K562 (cell line): Measurements from ENCODE around the gene SLC11A1. TPM values are rescaled to one million over a fixed set of nuclear protein-coding genes. Genes with fewer than 3 reads are reported as not detected.

Experiments
- ATAC-seq: fragments of 200-7000 bp; cut with Tn5 transposase; 3 replicates; pipeline ENCODE4 v1.9.1; 2020; ENCODE audit warnings: moderate library complexity
- BruUV-seq: library from RNA; stranded (reverse); fragments of 400-500 nt; replicated peaks from 2 replicates; lab custom pipeline; 2021; lab: Mats Ljungman, UMichigan
- CTCF ChIA-PET: fragments of 300-600 bp; formaldehyde crosslinking; extraction: SDS; loops from one replicate; lab custom pipeline; 2021; ENCODE audit warnings: low intra/inter-chr PET ratio; lab: Yijun Ruan, JAX
- POLR2A ChIA-PET: fragments of 300-600, 350-650 bp; sonication (Branson Sonifier 250); formaldehyde crosslinking; extraction: SDS; loops from one replicate; lab custom pipeline; 2021; ENCODE audit warnings: antibody characterized with exemption, inconsistent platforms; lab: Yijun Ruan, JAX
- DNase-seq, 4 experiments: peaks; one replicate each; pipeline versions ENCODE4 v3.0.0 to v3.0.0-alpha.2; 2011 to 2018; ENCODE audit warnings: low spot score in 3 of 4, mixed read lengths in 3 of 4; ENCODE audit errors: extremely low read depth in 1 of 4
- FAIRE-seq: peaks from 2 replicates; lab custom pipeline; 2011; peaks lifted over from hg19 to GRCh38; lab: Jason Lieb, UNC
- H2AFZ ChIP-seq: 2 replicates; pipeline ENCODE4 v1.6.0; 2011; ENCODE audit warnings: low read depth, low read length, control low read depth, inconsistent platforms
- H3K27ac ChIP-seq: fragments of 200-600 bp; 3 replicates; pipeline ENCODE4 v1.8.0; 2011; ENCODE audit warnings: low read depth, mild to moderate bottlenecking, control low read depth, inconsistent platforms, low read length, moderate library complexity, mixed read lengths; ENCODE audit errors: extremely low read depth
- H3K27me3 ChIP-seq, 2 experiments: fragments of 300-600 bp in 1 of 2; 2 replicates in 1 of 2; 3 replicates in 1 of 2; pipeline versions ENCODE4 v1.6.0 to v1.8.0; 2011; ENCODE audit warnings: inconsistent platforms in 2 of 2, low read length in 2 of 2, mild to moderate bottlenecking in 1 of 2, mixed read lengths in 1 of 2, moderate library complexity in 1 of 2; ENCODE audit not compliant: control insufficient read depth in 2 of 2, insufficient read depth in 2 of 2
- H3K36me3 ChIP-seq: fragments of 300-600 bp; 3 replicates; pipeline ENCODE4 v1.8.0; 2011; ENCODE audit warnings: mild to moderate bottlenecking, low read length, inconsistent platforms; ENCODE audit not compliant: control insufficient read depth, insufficient read depth
- H3K4me1 ChIP-seq, 2 experiments: fragments of 200-600 bp in 1 of 2; replicated peaks in 1 of 2; 2 replicates in 1 of 2; 3 replicates in 1 of 2; pipeline versions ENCODE4 v1.5.1 to v1.8.0; 2011; ENCODE audit warnings: inconsistent platforms in 2 of 2, low read length in 2 of 2, mild to moderate bottlenecking in 1 of 2, mixed read lengths in 1 of 2, moderate library complexity in 1 of 2; ENCODE audit not compliant: control insufficient read depth in 2 of 2, insufficient read depth in 2 of 2
- H3K4me2 ChIP-seq: 2 replicates; pipeline ENCODE4 v1.6.1; 2011; ENCODE audit warnings: low read length, control low read depth, inconsistent platforms, mixed read lengths; ENCODE audit not compliant: insufficient read depth
- H3K4me3 ChIP-seq: fragments of 200-600 bp; sonication (generic), shearing (Covaris generic); 2 replicates; pipeline ENCODE4 v1.5.1; 2016; ENCODE audit warnings: control low read depth, inconsistent platforms
- H3K79me2 ChIP-seq: fragments of 200-600 bp; 3 replicates; pipeline ENCODE4 v1.8.0; 2011; ENCODE audit warnings: low read length, inconsistent platforms; ENCODE audit not compliant: control insufficient read depth, insufficient read depth
- H3K9ac ChIP-seq, 2 experiments: 2 replicates each; pipeline versions ENCODE4 v1.6.0 to v1.6.1; 2011; ENCODE audit warnings: low read depth in 2 of 2, low read length in 2 of 2, control low read depth in 1 of 2, inconsistent platforms in 1 of 2, mild to moderate bottlenecking in 1 of 2, mixed read lengths in 1 of 2; ENCODE audit not compliant: insufficient read depth in 1 of 2
- H3K9me1 ChIP-seq: one replicate; pipeline ENCODE4 v1.6.0; 2011; ENCODE audit warnings: inconsistent platforms, mild to moderate bottlenecking, low read length, moderate library complexity; ENCODE audit not compliant: control insufficient read depth, insufficient read depth
- H3K9me3 ChIP-seq: replicated peaks from 2 replicates; pipeline ENCODE4 v1.5.1; 2011; ENCODE audit warnings: low read depth, low read length, inconsistent platforms; ENCODE audit not compliant: control insufficient read depth, insufficient read depth
- H4K20me1 ChIP-seq: replicated peaks from 2 replicates; pipeline ENCODE4 v1.6.1; 2011; ENCODE audit warnings: low read length, inconsistent platforms, mixed read lengths; ENCODE audit not compliant: control insufficient read depth, insufficient read depth
- FOXJ3 ChIP-seq: sonication (generic); formaldehyde crosslinking; IDR thresholded peaks from 2 replicates; pipeline ENCODE4 v1.4.0; 2020; ENCODE audit warnings: mild to moderate bottlenecking, missing genetic modification reagents
- HDGF ChIP-seq: fragments of 450-650 bp; IDR thresholded peaks from 2 replicates; pipeline ENCODE4 v1.6.1; 2016
- MTA1 ChIP-seq: fragments of 450-650 bp; IDR thresholded peaks from 2 replicates; pipeline ENCODE4 v1.6.1; 2017; ENCODE audit warnings: borderline replicate concordance
- PML ChIP-seq: IDR thresholded peaks from 2 replicates; pipeline ENCODE4 v1.6.1; 2012; ENCODE audit warnings: low read length, inconsistent platforms
- SRSF9 ChIP-seq: fragments of 200-400 bp; formaldehyde crosslinking; IDR thresholded peaks from 2 replicates; pipeline ENCODE4 v1.6.1; 2017; ENCODE audit warnings: low read depth, low read length, borderline replicate concordance
- ZNF830 ChIP-seq: fragments of 250-450 bp; sonication (Bioruptor Pico); IDR thresholded peaks from 2 replicates; pipeline ENCODE4 v1.5.0; 2021; ENCODE audit warnings: mild to moderate bottlenecking
- WGBS: fragments of 100-300 bp; shearing (Covaris generic); methylation state at CpG from one replicate; pipeline ENCODE4 v1.1.6; 2016; ENCODE audit warnings: low coverage, mixed read lengths; ENCODE audit not compliant: insufficient coverage; ENCODE audit errors: missing lambda C conversion rate; 5-methylcytosine and 5-hydroxymethylcytosine counted together
- in situ Hi-C: fragments of 300-500 bp; cut with MboI; formaldehyde crosslinking; loops from 4 replicates; pipeline ENCODE4 v1.15.0; 2018; ENCODE audit warnings: inconsistent platforms, mixed read lengths
- intact Hi-C: fragments of 100-400 bp; cut with micrococcal nuclease; formaldehyde crosslinking; loops from 2 replicates; pipeline ENCODE4 v1.14.2; 2022
- polyA plus RNA-seq, 8 experiments: library from polyadenylated mRNA; depleted of rRNA in 4 of 8; stranded (reverse) in 5 of 8; unstranded in 3 of 8; fragments of >200 nt; fragmentation: Nextera tagmentation in 2 of 8; fragmentation: Illumina TruSeq in 1 of 8; extraction: Ambion mirVana in 2 of 8; extraction: Trizol in 1 of 8; gene quantifications; 2 replicates each; pipeline versions ENCODE4 v1.2.1 to v1.2.3, GENCODE V29; 2011 to 2014; ENCODE audit warnings: inconsistent platforms in 1 of 8, missing spikeins in 1 of 8
- total RNA-seq, 7 experiments: library from RNA; depleted of rRNA in 6 of 7; stranded (reverse); fragments of >200 nt in 6 of 7; fragmentation: Illumina TruSeq in 2 of 7; extraction: Trizol in 2 of 7; gene quantifications; 2 replicates each; pipeline versions ENCODE4 v1.2.1 to v1.2.3, GENCODE V29; 2011 to 2021; ENCODE audit warnings: low replicate concordance in 1 of 7
- TF ChIP-seq, protein P1 (sequence below): sonication (generic); formaldehyde crosslinking; IDR thresholded peaks from 2 replicates; pipeline ENCODE4 v1.8.0; 2022; ENCODE audit warnings: mild to moderate bottlenecking, missing genetic modification reagents

Gene SLC11A1
- total and polyA plus RNA-seq, 9 of the 15 experiments (the other 6 are each of a cell fraction or from before 2014, with no cell fraction given): 0.35 to 1.6 (median 0.65) TPM

DNA sequence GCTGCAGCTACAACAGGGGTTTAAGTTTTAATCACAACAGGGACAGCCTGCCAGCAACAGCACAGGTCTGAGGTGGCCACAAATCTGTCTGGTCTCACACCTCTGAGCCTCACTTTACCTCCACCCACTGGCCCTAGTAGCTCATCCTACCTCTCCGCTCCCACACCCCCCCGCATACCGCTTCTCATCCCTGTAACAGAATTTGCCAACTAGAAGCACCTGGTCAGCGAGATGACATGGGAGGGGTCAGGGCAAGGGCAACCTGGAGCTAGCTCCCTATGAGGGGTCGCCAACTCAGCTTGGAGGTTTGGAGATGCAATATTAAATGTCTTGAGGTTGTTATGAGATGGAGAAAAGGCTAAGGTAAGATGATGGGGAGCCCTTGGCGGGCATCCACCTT lies 17.9 kb upstream of the SLC11A1 start:
- ATAC-seq (no peak), FAIRE-seq (no peak), DNase-seq (no peak)
- ChIA-PET POLR2A (no interaction called here), CTCF (no interaction called here)
- H4K20me1 ChIP-seq: no peaks in the 10 kb centered on the region
- H2AFZ ChIP-seq: no peak overlapping the region
- H3K4me3 ChIP-seq: no peak overlapping the region
- H3K9me1 ChIP-seq: no peaks in the 10 kb centered on the region
- H3K4me2 ChIP-seq: no peak overlapping the region
- in situ Hi-C loops: no loop called here
- 80% methylated on average over 5 of the region's 6 CpGs for WGBS
- TF ChIP-seq, protein P1, sequence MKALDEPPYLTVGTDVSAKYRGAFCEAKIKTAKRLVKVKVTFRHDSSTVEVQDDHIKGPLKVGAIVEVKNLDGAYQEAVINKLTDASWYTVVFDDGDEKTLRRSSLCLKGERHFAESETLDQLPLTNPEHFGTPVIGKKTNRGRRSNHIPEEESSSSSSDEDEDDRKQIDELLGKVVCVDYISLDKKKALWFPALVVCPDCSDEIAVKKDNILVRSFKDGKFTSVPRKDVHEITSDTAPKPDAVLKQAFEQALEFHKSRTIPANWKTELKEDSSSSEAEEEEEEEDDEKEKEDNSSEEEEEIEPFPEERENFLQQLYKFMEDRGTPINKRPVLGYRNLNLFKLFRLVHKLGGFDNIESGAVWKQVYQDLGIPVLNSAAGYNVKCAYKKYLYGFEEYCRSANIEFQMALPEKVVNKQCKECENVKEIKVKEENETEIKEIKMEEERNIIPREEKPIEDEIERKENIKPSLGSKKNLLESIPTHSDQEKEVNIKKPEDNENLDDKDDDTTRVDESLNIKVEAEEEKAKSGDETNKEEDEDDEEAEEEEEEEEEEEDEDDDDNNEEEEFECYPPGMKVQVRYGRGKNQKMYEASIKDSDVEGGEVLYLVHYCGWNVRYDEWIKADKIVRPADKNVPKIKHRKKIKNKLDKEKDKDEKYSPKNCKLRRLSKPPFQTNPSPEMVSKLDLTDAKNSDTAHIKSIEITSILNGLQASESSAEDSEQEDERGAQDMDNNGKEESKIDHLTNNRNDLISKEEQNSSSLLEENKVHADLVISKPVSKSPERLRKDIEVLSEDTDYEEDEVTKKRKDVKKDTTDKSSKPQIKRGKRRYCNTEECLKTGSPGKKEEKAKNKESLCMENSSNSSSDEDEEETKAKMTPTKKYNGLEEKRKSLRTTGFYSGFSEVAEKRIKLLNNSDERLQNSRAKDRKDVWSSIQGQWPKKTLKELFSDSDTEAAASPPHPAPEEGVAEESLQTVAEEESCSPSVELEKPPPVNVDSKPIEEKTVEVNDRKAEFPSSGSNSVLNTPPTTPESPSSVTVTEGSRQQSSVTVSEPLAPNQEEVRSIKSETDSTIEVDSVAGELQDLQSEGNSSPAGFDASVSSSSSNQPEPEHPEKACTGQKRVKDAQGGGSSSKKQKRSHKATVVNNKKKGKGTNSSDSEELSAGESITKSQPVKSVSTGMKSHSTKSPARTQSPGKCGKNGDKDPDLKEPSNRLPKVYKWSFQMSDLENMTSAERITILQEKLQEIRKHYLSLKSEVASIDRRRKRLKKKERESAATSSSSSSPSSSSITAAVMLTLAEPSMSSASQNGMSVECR: no peak
- TF ChIP-seq SRSF9: no peak
- no peak for TF ChIP-seq FOXJ3
- TF ChIP-seq PML: no peak
- no peak for TF ChIP-seq MTA1
- TF ChIP-seq HDGF: no peak
- no peak for TF ChIP-seq ZNF830 (CRISPR knock-in tag)
- no peak overlapping the region for H3K9ac ChIP-seq
- no peaks in the 10 kb centered on the region for H3K36me3 ChIP-seq
- intact Hi-C loops: no loop called here
- BruUV-seq: no TSS peak
- no peaks in the 10 kb centered on the region for H3K27me3 ChIP-seq
- H3K79me2 ChIP-seq: peaks cover 6% of the 10 kb centered on the region; the same call in 2 of the 3 replicates
- H3K27ac ChIP-seq: no peak overlapping the region
- H3K9me3 ChIP-seq: no peaks in the 10 kb centered on the region
- H3K4me1 ChIP-seq: peaks cover 20 to 49% of the 10 kb centered on the region in 2 experiments; a peak in 4 of 5 replicates
